Stimulated activated naive CD8-positive, alpha-beta T cell treated with anti-CD3 and anti-CD28 coated beads, Interleukin-15, amount 100 ng/mL, for 72 hours (primary cell): ENCODE results near the gene TSR1.

Source experiments
- ATAC-seq: fragments of 150-1000 bp; cut with Tn5 transposase; 2 replicates; pipeline ENCODE4 v1.10.0; 2021; ENCODE audit warnings: mild to moderate bottlenecking, moderate library complexity
- DNase-seq, 2 donors: peaks; one replicate each; pipeline ENCODE4 v3.0.0; 2021 to 2022
- H3K27ac Mint-ChIP-seq, 2 donors: one replicate each; pipeline ENCODE4 v1.8.0; 2022; ENCODE audit warnings: mild to moderate bottlenecking in 2 of 2, mixed read lengths in 2 of 2, moderate library complexity in 2 of 2
- H3K27me3 Mint-ChIP-seq: one replicate; pipeline ENCODE4 v1.8.0; 2022; ENCODE audit warnings: mixed read lengths
- H3K4me1 Mint-ChIP-seq: one replicate; pipeline ENCODE4 v1.8.0; 2022; ENCODE audit warnings: mild to moderate bottlenecking, mixed read lengths
- H3K4me3 Mint-ChIP-seq, 2 donors: one replicate each; pipeline ENCODE4 v1.8.0; 2022; ENCODE audit warnings: mild to moderate bottlenecking in 2 of 2, mixed read lengths in 2 of 2, moderate library complexity in 1 of 2
- H3K9me3 Mint-ChIP-seq, 2 donors: one replicate each; pipeline ENCODE4 v1.8.0; 2022; ENCODE audit warnings: mixed read lengths in 2 of 2

The TSR1 gene

DNA sequence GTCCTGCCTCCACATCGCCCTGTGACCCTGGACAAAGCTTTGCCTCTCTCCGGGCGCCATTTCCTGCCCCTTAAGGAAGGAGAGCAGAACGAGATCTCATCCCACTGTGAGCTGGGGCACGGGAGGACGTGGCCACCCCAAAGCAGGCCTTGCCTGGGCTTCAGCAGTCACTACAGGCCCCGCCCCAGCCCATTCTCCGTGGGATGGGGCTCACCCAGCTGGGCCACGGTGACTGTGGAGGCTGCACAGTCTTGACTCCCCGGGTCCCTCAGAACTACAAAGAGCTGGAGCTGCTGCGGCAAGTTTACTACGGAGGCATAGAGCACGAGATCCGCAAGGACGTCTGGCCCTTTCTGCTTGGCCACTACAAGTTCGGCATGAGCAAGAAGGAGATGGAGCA lies 36.4 kb upstream of the TSR1 start:
- no peak for ATAC-seq
- Mint-ChIP-seq H3K27ac (no peak overlapping the region), H3K4me1 (no peaks in the 10 kb centered on the region)

DNA sequence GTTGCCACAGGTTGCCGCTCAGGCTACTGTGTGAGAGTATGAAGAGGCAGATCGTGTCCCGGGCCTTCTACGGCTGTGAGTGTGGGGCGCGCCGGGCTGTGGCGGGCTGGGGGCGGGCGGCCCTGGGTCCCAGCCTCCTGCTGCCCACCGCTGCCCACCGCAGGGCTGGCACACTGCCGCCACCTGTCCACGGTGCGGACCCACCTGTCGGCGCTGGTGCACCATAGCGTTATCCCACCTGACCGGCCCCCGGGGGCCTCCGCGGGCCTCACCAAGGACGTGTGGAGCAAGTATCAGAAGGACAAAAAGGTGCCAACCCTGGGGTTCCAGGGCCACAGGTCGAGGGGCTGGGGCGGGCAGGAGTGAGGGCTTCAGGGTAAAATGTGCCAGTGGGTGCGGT lies 35.9 kb upstream of the TSR1 start:
- Mint-ChIP-seq H3K4me3 (no peak overlapping the region), H3K9me3 (no peaks in the 10 kb centered on the region), H3K27me3 (no peaks in the 10 kb centered on the region), H3K4me1 (no peaks in the 10 kb centered on the region), H3K27ac (peak overlapping the region in 1 of 2 donors; percentile 54)
- ATAC-seq = peak; percentile 44
- DNase-seq = no peak

More for the DNA sequence above, 36.4 kb upstream of the TSR1 start:
- no peaks in the 10 kb centered on the region for H3K9me3 Mint-ChIP-seq
- no peaks in the 10 kb centered on the region for H3K27me3 Mint-ChIP-seq
- DNase-seq = no peak
- no peak overlapping the region for H3K4me3 Mint-ChIP-seq

- H3K27ac Mint-ChIP-seq = peak overlapping the region in 1 of 2 donors; percentile 55
- no peak for ATAC-seq
- no peaks in the 10 kb centered on the region for H3K9me3 Mint-ChIP-seq
- H3K27me3 Mint-ChIP-seq = no peaks in the 10 kb centered on the region
- no peak for DNase-seq
- H3K4me3 Mint-ChIP-seq = no peak overlapping the region
- no peaks in the 10 kb centered on the region for H3K4me1 Mint-ChIP-seq
Measured at GRCh38 chr17:2371183-2372130, 35.2 kb upstream of the TSR1 start.

- Mint-ChIP-seq H3K9me3 (no peaks in the 10 kb centered on the region), H3K27ac (peak overlapping the region in 1 of 2 donors; percentile 84), H3K27me3 (no peaks in the 10 kb centered on the region), H3K4me3 (no peak overlapping the region), H3K4me1 (no peaks in the 10 kb centered on the region)
- ATAC-seq (no peak), DNase-seq (no peak)
Measured at GRCh38 chr17:2370211-2370589, 33.9 kb upstream of the TSR1 start.

GRCh38 chr17:2369551-2370210 lies 33.4 kb upstream of the TSR1 start:
- H3K4me1 Mint-ChIP-seq = no peaks in the 10 kb centered on the region
- ATAC-seq (no peak), DNase-seq (no peak)

DNA sequence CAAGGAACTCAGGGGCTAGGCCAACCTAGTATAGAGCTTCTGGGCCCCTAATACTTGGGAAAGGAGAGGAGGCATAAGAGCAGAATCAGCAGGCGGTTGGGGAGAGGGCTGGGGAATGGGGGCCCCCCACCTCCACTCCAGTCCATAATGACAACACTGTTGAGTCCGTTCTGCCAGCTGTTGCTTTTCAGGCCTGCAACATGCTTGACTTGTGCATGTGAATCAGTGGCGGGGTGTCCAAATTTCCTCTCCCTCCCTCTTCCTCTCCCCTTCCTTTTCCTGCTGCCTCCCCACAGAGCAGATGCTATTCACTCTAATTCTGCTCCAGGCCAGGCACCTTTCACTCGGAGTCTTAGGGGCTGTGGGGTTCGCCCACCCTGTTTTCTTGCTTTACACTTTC lies 32.8 kb upstream of the TSR1 start:
- DNase-seq (no peak), ATAC-seq (no peak)
- Mint-ChIP-seq H3K27ac (peak overlapping the region in 1 of 2 donors; percentile 48), H3K9me3 (no peaks in the 10 kb centered on the region), H3K27me3 (no peaks in the 10 kb centered on the region), H3K4me1 (no peaks in the 10 kb centered on the region), H3K4me3 (no peak overlapping the region)

More at GRCh38 chr17:2369551-2370210, 33.4 kb upstream of the TSR1 start:
- Mint-ChIP-seq H3K27me3 (no peaks in the 10 kb centered on the region), H3K4me3 (no peak overlapping the region), H3K27ac (peak overlapping the region in 1 of 2 donors; percentile 84), H3K9me3 (no peaks in the 10 kb centered on the region)

DNA sequence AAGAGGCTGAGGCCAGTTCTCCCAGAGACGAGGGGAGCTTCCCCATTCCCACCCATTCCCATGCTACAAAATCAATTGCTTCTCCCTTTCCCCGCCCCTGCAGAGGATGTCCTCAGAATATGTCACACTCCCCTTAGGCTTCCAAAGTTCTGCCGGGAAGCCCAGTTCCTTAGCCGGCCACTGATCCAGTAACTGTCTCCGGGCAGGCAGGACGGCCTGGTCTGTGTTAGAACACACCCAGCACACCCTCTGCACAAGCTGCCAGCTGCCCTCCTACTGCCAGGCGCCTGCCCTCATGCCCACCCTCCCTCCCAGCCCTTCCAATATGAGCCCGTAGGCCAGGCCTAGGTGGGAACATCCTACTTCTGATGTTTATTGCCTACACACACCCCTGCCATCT lies 32.1 kb upstream of the TSR1 start:
- Mint-ChIP-seq H3K9me3 (no peaks in the 10 kb centered on the region), H3K4me1 (no peaks in the 10 kb centered on the region), H3K4me3 (no peak overlapping the region), H3K27ac (no peak overlapping the region), H3K27me3 (no peaks in the 10 kb centered on the region)
- DNase-seq = no peak
- no peak for ATAC-seq

GRCh38 chr17:2366747-2367494 lies 30.7 kb upstream of the TSR1 start:
- H3K9me3 Mint-ChIP-seq = no peaks in the 10 kb centered on the region
- no peak for ATAC-seq
- H3K4me3 Mint-ChIP-seq = no peak overlapping the region
- H3K27ac Mint-ChIP-seq = peak overlapping the region in 1 of 2 donors; percentile 81
- no peak for DNase-seq
- H3K27me3 Mint-ChIP-seq = no peaks in the 10 kb centered on the region
- no peaks in the 10 kb centered on the region for H3K4me1 Mint-ChIP-seq

- DNase-seq (no peak), ATAC-seq (no peak)
- Mint-ChIP-seq H3K4me3 (no peak overlapping the region), H3K27me3 (no peaks in the 10 kb centered on the region), H3K27ac (no peak overlapping the region), H3K9me3 (no peaks in the 10 kb centered on the region), H3K4me1 (no peaks in the 10 kb centered on the region)
Measured at GRCh38 chr17:2365132-2365531, 28.9 kb upstream of the TSR1 start.

GRCh38 chr17:2364763-2365116 lies 28.5 kb upstream of the TSR1 start:
- H3K9me3 Mint-ChIP-seq = no peaks in the 10 kb centered on the region
- H3K27ac Mint-ChIP-seq = no peak overlapping the region
- no peaks in the 10 kb centered on the region for H3K27me3 Mint-ChIP-seq
- no peak overlapping the region for H3K4me3 Mint-ChIP-seq
- no peak for DNase-seq
- ATAC-seq = no peak
- no peaks in the 10 kb centered on the region for H3K4me1 Mint-ChIP-seq

- no peaks in the 10 kb centered on the region for H3K4me1 Mint-ChIP-seq
- H3K27me3 Mint-ChIP-seq = no peaks in the 10 kb centered on the region
- ATAC-seq (no peak), DNase-seq (no peak)
- H3K9me3 Mint-ChIP-seq = no peaks in the 10 kb centered on the region
- no peak overlapping the region for H3K4me3 Mint-ChIP-seq
- no peak overlapping the region for H3K27ac Mint-ChIP-seq
Measured at GRCh38 chr17:2363851-2364762, 27.9 kb upstream of the TSR1 start.

GRCh38 chr17:2363318-2363717 lies 27.1 kb upstream of the TSR1 start:
- ATAC-seq = no peak
- Mint-ChIP-seq H3K27ac (no peak overlapping the region), H3K4me1 (no peaks in the 10 kb centered on the region), H3K27me3 (no peaks in the 10 kb centered on the region), H3K4me3 (no peak overlapping the region), H3K9me3 (no peaks in the 10 kb centered on the region)
- no peak for DNase-seq

DNA sequence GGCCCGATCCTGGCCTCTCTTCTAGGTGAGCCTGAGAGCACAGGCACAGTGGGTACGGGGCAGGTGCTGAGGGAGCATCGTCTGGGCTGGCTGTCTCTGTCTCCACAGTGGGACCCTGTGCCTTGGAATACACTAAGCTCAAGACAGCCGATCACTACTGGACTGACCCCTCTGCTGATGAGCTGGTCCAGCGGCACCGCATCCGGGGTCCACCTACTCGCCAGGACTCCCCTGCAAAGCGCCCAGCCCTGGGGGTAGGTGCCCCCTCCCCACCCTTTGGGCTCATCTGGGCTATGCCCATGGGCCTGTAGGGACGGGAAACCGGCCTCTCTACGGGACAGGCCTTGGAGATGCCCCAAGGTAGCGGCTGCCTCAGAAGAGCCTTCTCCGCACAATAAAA lies 26.6 kb upstream of the TSR1 start:
- no peaks in the 10 kb centered on the region for H3K4me1 Mint-ChIP-seq
- no peaks in the 10 kb centered on the region for H3K27me3 Mint-ChIP-seq
- no peaks in the 10 kb centered on the region for H3K9me3 Mint-ChIP-seq
- no peak overlapping the region for H3K27ac Mint-ChIP-seq
- DNase-seq = no peak
- H3K4me3 Mint-ChIP-seq = no peak overlapping the region
- no peak for ATAC-seq

GRCh38 chr17:2362416-2362815 lies 26.2 kb upstream of the TSR1 start:
- no peaks in the 10 kb centered on the region for H3K4me1 Mint-ChIP-seq
- ATAC-seq (no peak), DNase-seq (no peak)
- no peak overlapping the region for H3K4me3 Mint-ChIP-seq
- no peaks in the 10 kb centered on the region for H3K9me3 Mint-ChIP-seq
- no peak overlapping the region for H3K27ac Mint-ChIP-seq
- H3K27me3 Mint-ChIP-seq = no peaks in the 10 kb centered on the region

DNA sequence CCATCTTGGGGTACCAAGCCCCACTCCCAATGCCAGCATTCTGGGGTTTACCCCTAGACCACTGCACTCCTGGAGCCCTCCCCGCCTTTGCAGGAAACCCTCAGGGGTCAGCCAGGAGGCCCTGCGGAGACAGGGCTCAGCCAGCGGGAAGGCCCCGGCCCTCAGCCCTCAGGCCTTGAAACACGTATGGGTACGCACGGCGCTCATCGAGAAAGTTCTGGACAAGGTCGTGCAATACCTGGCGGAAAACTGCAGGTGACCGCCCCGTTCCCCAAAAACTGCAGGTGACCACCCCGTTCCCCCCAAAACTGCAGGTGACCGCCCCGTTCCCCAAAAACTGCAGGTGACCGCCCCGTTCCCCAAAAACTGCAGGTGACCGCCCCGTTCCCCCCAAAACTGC lies 25.8 kb upstream of the TSR1 start:
- Mint-ChIP-seq H3K27ac (no peak overlapping the region), H3K4me1 (no peaks in the 10 kb centered on the region), H3K4me3 (no peak overlapping the region), H3K27me3 (no peaks in the 10 kb centered on the region), H3K9me3 (no peaks in the 10 kb centered on the region)
- DNase-seq = no peak
- ATAC-seq = no peak
